NCI-H1436 treated with DMSO at 0.1 percent for 48 hours (cell line): ENCODE measurements around the gene CSTPP1.

Experiments
- DNase-seq: peaks from one replicate; lab custom pipeline; 2025; lab: John Stamatoyannopoulos, UW

The CSTPP1 gene

DNA sequence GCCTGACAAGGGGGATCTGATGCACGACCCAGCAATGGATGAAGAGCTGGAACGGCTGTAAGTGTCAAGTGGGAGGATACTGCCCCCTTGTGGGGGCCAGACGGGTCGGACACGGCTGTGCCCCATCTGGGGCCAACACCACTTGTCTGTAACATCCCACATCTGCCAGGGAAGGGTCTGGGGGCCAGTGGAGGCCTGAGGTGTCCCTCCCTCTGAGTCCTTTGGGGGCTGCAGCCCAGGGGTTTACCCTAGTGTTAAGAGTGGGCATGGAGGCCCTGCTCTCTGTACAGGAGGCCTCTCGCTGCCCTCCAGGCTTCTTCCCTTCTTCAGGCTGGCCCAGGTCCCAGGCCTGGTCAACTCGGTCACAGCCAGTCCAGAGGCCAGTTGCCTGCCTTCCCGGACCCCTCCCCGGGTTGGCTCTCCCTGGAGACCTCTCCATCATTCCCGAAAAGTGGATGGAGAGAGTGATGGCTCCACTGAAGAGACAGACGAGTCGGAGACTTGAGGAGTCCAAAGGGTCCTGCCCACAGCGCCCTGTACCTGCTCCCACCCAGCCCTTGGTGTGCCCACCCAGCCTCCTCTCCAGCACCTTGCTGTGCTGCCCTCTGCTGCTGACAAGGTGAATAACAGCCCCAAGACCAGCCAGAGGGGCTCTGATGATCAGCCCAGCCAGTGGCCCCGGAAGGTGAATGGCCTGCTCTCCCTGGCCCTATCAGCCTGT lies 224.7 kb downstream of the CSTPP1 start:
- no peak for DNase-seq

GRCh38 chr11:47161890-47162289 lies 225.3 kb downstream of the CSTPP1 start:
- no peak for DNase-seq

DNA sequence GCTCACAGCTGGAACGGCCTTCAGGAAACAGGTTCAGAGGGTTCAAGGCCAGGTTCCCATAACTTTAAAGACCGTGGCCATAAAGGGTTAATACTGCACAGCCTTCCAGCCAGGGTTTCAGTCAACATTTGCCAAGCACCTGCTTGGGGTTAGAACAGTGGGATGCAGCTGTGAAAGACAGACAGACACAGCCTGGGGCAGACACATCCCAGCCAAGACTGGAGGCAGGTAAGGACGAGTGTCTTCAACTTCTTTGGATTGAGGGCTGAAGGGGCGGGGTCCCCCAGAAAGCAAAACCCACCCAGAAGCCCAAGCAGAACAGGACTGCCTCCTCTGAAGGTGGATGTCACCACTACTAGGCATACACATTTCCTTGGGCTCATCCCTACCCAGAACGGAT lies 225.9 kb downstream of the CSTPP1 start:
- no peak for DNase-seq

GRCh38 chr11:47163193-47163592 lies 226.6 kb downstream of the CSTPP1 start:
- no peak for DNase-seq

DNA sequence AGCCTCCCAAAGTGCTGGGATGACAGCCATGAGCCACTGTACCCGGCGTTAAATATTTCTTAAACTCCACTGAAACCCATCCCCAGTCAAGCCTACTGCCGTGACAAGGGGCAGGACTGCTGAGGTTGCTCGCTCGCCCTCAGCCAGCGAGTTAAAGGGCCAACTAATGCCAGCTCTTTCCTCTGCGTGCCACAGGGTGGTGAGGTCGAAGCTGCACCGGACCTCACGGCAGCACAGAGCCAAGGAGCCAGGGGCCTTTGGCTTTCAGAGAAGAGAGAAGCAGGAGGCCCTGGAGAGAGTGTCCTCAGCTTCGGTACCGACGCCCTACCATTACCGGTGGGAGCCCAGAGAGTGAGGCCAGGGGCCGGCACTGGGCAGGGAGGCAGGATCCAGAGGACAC lies 227.3 kb downstream of the CSTPP1 start:
- DNase-seq: no peak

GRCh38 chr11:47164321-47164720 lies 227.8 kb downstream of the CSTPP1 start:
- DNase-seq: no peak

- no peak for DNase-seq
These were observed 228.8 kb downstream of the CSTPP1 start for GRCh38 chr11:47165253-47165840.

- no peak for DNase-seq
These were observed 229.8 kb downstream of the CSTPP1 start for GRCh38 chr11:47166368-47166767.

DNA sequence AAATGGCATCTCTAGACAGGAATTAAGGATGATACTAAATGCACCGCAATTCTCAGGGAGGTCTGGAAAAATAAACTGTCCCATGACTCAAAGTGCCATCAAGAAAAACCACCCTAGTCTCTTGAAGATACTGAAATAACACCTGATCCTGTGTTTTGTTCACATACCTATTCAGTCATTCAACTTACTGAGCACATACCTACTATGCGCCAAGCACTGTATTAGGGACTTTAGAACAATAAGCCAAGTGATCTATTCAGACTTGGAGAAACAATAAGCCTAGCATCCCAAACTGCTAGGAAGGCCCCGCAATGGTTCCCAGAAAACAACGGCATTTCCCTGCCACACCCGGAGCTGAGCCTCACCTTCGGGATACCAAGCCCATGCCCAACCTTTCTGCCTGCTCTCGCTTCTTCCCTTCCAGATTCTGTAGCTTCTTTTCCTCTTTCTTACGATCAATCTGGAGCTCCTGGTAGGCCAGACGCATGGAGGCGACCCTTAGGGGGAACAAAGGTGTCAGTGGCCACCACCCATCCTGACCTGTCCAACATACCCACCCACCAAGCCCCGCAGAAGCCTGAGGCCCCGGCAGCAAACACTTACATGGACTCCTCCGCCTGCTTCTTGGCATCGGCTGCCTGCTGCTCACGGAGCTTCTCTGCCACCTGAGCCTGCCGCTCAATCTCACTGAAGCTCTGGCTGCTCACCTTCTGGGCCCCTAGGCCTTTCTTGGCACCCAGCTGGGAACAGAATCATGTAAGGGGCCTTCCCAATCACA lies 234.7 kb downstream of the CSTPP1 start:
- no peak for DNase-seq

DNA sequence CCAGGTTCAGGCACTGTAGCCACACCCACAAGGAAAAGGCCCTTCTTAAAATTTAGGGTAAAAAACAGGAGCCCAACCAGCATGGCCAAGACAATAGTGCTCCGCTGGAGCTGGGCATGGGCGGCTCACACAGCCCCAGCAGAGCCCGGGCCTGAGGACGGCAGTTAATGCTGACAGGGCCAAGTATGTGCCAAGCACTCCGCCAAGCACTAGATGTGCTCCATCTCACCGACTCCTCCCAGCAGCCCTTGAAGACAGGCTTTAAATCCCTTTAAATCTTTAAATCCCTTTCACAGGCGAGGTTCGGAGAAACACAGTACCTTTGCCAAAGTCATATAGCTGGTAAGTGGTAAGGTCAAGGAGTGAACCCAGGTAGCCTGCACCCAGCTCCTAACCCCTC lies 235.3 kb downstream of the CSTPP1 start:
- DNase-seq: no peak

- DNase-seq: no peak
These were observed 236.3 kb downstream of the CSTPP1 start for GRCh38 chr11:47172740-47173336.

- no peak for DNase-seq
These were observed 239.3 kb downstream of the CSTPP1 start for GRCh38 chr11:47175746-47176327.

DNA sequence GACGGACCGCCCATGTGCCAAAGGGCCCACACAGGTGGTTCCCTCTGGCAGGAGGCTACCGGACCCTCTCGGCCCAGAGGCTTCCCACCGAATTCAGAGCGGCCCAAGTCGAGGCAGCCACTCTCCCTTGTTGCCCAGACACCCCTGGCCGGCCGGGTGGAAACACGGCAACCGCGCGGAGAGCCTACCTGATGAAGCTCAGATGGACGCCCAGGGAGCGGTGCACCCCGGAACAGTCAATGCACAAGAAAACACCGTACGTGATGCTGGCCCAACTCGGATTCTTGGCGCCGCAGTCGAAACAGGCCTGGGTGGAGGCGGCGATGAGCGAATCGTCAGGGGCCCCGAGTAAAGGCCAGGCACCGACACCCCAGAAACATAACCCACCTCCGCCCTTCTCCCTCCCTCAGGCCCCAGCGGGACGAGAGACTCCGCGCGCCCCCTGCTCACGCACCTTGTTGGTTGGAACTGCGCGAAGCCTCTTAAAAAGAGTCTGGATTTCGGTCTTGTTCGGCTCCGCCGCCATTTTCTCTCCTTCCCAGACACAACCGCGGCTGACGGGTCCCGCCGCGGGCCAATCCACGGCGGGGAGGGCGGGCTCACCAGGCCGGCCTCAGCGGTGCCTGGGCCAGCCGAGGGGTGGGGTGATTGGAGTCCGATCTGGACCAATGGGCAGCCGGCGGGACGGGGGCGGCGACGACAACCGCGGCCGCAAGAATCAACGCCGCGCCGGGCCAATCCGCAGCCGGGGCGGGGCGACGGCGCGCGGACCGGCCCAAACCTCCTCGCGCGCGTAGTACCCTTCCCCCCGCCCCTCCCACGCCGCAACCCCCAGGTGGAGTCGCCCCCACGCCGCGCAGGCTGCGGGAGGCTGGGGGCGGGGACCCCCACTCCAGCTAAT lies 240.0 kb downstream of the CSTPP1 start, which contains the start of gene ARFGAP2:
TSS of gene ARFGAP2 (minus strand) at position 552 of the 901 bp plus-strand sequence. CDS start at position 526, 26 bp downstream.
- peak; percentile 62 for DNase-seq

- no peak for DNase-seq
These were observed 240.8 kb downstream of the CSTPP1 start for GRCh38 chr11:47177229-47177845.

- DNase-seq: no peak
These were observed 241.3 kb downstream of the CSTPP1 start for GRCh38 chr11:47177846-47178245.

DNA sequence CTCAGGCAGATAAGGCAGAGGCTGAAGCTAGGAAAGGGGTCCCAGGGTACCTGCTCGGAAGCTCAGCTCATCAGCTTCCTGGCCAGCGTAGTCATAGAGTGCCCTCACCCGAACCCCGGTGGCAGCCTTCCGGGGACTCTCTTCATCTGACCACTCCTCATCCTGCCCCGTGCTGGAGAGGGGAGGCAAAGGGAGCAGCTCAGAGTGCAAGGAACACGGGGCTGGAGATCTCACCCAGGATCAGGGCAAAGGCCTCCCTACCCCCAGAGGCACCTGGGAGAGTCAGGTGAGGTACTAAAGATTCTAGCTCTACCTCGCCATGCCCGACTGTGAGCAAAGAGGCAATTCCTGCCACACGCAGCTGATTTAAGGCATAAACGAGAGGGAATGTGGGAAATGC lies 241.8 kb downstream of the CSTPP1 start:
- no peak for DNase-seq

- no peak for DNase-seq
These were observed 242.4 kb downstream of the CSTPP1 start for GRCh38 chr11:47178737-47179654.

GRCh38 chr11:47179655-47179991 lies 243.1 kb downstream of the CSTPP1 start:
- DNase-seq: no peak

DNA sequence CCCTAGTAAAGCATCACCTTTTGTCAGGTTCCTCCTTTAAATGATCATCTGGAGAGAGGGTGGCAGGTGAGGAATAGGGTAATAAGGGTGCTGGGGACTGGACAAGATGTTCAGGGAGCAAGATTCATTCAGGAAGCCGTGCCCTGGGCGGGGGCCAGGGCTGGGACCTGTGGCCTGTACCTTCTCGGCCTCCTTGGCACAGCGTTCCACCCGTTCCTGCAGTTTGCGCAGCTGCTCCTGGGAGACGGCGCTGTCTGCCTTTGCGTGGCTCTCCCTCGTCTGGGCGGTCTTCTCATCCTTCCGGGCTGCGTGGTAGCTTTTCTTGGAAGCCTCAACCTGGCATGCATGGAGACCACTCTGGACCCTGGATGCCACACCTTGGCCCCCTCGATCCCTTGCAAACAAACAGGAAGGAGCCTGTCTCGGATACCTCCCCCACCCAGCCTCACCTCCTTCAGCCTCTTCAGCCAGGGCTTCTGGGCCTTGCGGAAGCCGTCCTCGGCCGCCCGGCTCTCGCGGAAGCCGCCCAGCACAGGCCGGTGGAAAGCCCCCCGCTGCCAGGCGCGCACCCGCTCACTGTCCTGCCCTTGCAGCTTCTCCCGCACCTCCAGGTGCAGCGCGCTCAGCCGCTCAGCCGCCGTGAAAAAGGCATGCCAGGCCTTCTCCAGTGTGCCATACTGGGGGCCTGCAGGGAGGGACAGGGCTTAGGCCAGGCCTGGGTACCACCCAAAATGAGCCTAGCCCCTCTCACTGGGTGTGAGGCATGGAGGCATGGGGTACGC lies 243.6 kb downstream of the CSTPP1 start:
- DNase-seq: no peak
